Measurements from ENCODE around the gene USF1. TPM values are rescaled to one million over a fixed set of nuclear protein-coding genes. Genes with fewer than 3 reads are reported as not detected.
A peak's percentile ranks its signal among the peaks of the same experiment; 100 is the strongest.

USF1 gene
- total RNA-seq, 1 donor from 2014 or later = 158 TPM

DNA sequence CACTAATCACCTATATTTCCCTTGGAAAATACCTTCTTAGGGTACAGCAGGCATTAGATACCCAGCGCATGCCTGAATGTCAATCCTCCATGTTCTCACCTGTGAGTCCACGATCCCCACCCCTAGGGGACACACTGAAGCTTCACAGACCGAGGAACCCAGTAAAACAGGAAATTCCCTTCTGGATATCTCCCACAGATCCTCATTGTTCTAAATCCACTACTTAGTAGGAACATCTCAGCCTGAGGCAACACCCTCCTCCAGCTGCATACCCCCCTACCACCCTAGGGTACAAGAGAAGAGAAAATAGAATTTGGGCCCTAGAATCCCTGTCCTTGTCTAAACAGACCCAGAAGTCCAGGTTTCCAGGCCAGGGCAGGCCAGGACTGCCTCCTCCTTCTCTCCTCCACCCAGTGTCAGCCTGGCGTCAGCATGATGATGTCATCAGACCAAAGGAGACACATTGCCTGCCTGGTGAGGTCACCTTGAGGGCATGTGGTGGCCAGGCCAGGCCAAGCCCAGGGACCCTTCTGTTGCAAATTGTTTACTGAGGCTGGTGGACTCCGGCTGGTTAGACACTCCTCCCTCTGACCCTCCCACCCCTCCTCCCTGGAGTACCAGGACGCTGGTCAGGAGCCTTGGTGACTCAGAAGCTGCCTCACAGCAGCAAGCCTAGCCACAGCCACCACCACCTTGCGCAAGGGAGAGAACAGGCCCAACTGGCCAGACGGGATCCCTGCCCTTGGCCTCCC is 37.4 kb upstream of the USF1 start:
- Mint-ChIP-seq H3K27me3 (ENCODE audit: unreplicated experiment) (peaks cover 22% of the 10 kb centered on the region), H3K27ac (ENCODE audit: unreplicated experiment) (peak overlapping the region; percentile 66), H3K9me3 (ENCODE audit: unreplicated experiment) (peaks cover 20% of the 10 kb centered on the region), H3K4me3 (ENCODE audit: unreplicated experiment) (no peak overlapping the region), H3K4me1 (ENCODE audit: low read depth, unreplicated experiment) (peaks cover 14% of the 10 kb centered on the region), H3K36me3 (ENCODE audit: unreplicated experiment) (peaks cover 5% of the 10 kb centered on the region)
- peak; percentile 61 for DNase-seq
- TF ChIP-seq, protein P1, sequence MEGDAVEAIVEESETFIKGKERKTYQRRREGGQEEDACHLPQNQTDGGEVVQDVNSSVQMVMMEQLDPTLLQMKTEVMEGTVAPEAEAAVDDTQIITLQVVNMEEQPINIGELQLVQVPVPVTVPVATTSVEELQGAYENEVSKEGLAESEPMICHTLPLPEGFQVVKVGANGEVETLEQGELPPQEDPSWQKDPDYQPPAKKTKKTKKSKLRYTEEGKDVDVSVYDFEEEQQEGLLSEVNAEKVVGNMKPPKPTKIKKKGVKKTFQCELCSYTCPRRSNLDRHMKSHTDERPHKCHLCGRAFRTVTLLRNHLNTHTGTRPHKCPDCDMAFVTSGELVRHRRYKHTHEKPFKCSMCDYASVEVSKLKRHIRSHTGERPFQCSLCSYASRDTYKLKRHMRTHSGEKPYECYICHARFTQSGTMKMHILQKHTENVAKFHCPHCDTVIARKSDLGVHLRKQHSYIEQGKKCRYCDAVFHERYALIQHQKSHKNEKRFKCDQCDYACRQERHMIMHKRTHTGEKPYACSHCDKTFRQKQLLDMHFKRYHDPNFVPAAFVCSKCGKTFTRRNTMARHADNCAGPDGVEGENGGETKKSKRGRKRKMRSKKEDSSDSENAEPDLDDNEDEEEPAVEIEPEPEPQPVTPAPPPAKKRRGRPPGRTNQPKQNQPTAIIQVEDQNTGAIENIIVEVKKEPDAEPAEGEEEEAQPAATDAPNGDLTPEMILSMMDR (IDR thresholded peaks at IDR 0.05; ENCODE audit: partially characterized antibody, unreplicated experiment) = no peak

DNA sequence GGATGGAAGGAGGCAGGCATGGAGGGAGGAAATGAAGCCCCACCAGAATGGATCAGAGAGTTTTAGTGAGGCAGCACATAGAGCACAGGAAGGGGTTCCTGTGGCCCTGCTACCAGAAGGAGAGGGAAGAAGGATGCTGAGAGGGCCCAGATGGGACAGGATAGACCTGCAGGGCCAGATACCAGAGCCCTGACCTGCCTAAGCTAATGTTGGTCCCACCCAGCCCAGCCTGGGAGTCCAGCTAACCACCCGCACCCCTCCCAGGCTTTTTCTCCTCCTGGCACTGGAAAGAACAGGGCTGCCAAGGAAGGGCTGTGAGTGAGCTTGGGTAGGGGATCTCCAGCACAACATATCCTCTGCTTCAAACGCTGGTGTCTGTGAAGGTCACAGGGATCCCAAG is 36.7 kb upstream of the USF1 start:
- Mint-ChIP-seq H3K27ac (ENCODE audit: unreplicated experiment) (no peak overlapping the region), H3K9me3 (ENCODE audit: unreplicated experiment) (peaks cover 20% of the 10 kb centered on the region), H3K27me3 (ENCODE audit: unreplicated experiment) (peaks cover 22% of the 10 kb centered on the region), H3K4me3 (ENCODE audit: unreplicated experiment) (no peak overlapping the region), H3K36me3 (ENCODE audit: unreplicated experiment) (peaks cover 5% of the 10 kb centered on the region), H3K4me1 (ENCODE audit: low read depth, unreplicated experiment) (peaks cover 14% of the 10 kb centered on the region)
- no peak for DNase-seq
- TF ChIP-seq, protein P1 (IDR thresholded peaks at IDR 0.05; ENCODE audit: partially characterized antibody, unreplicated experiment) = no peak

DNA sequence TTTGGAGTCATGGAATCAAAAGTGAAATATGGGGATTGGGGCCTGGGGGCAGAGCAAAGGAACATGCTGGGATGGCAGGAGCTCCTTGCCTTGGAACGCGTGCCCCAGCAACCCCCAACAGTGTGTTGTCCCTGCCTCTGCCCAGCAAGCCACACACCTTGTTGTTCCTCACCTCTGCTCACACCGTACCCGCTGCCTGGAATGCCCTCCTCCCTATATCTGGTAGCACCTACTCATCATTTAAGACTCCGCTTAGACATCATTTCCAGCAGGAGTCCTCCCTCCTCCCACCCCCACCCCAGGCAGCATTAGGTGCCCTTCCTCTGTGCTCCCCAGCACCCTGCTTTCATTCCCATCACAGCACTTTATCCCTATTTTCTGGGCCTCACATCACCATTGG is 35.7 kb upstream of the USF1 start:
- Mint-ChIP-seq H3K4me1 (ENCODE audit: low read depth, unreplicated experiment) (peaks cover 14% of the 10 kb centered on the region), H3K27me3 (ENCODE audit: unreplicated experiment) (peaks cover 22% of the 10 kb centered on the region), H3K4me3 (ENCODE audit: unreplicated experiment) (no peak overlapping the region), H3K27ac (ENCODE audit: unreplicated experiment) (peak overlapping the region; percentile 70), H3K9me3 (ENCODE audit: unreplicated experiment) (peaks cover 20% of the 10 kb centered on the region), H3K36me3 (ENCODE audit: unreplicated experiment) (peaks cover 5% of the 10 kb centered on the region)
- TF ChIP-seq, protein P1 (IDR thresholded peaks at IDR 0.05; ENCODE audit: partially characterized antibody, unreplicated experiment) = no peak
- DNase-seq = no peak

DNA sequence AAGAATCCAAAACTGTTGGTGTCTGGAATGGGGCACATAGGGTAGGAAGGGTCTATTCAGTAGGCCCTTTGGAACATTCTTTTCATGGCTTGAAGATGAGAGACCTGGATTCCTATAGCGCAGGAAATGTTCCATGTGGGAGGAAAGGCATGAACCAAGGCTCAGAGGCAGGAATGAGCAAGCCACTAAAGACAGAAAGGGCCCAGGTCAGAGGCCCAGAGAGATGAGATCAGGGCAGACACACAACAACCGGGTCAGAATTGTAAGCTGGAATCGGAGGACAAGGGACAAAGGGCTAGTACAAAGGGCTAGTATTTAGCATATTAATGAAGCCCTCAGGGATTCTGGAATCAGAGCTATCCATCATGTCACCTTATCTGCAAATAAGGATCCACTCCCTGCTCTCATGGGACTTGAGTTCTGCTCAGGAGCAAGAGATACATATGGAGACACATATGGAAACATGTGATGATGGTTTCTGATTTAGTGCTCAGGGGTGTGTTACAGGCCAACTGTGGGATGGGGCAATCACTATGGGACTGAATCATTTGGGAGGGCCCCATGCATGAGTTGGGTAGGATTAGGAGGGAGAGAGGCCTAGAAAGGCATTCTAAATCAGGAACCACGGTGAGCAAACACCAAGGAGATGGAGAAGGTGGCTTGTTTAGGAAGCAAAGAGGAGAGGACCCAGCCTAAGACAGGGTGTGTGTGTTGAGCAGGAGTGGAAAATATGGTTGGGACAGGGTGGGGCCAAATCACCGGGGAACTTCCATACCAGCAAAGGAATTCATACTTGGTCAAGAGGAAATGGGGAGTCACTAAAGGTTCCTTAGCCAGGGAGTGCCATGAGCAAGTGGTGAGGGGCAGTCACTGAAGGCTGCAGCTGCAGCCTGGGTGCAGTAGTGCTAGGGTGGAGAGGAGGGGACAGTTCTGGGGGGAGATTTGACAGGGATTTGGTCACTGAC is 34.9 kb upstream of the USF1 start:
- Mint-ChIP-seq H3K4me1 (ENCODE audit: low read depth, unreplicated experiment) (peaks cover 14% of the 10 kb centered on the region), H3K27ac (ENCODE audit: unreplicated experiment) (peak overlapping the region; percentile 70), H3K4me3 (ENCODE audit: unreplicated experiment) (peak overlapping the region; percentile 39), H3K36me3 (ENCODE audit: unreplicated experiment) (peaks cover 5% of the 10 kb centered on the region), H3K27me3 (ENCODE audit: unreplicated experiment) (peaks cover 21% of the 10 kb centered on the region), H3K9me3 (ENCODE audit: unreplicated experiment) (peaks cover 16% of the 10 kb centered on the region)
- TF ChIP-seq, protein P1 (IDR thresholded peaks at IDR 0.05; ENCODE audit: partially characterized antibody, unreplicated experiment) = no peak
- DNase-seq = no peak

All from glutamatergic neuron (in vitro differentiated cells).